GM19468 (cell line): ENCODE measurements around the gene MYCBP2.

Source experiments
- ATAC-seq: cut with Tn5 transposase; IDR thresholded peaks from one replicate; pipeline ENCODE4 v1.9.1; 2021; ENCODE audit warnings: mild to moderate bottlenecking, moderate library complexity, moderate number of reproducible peaks; ENCODE audit not compliant: unreplicated experiment; ENCODE audit errors: extremely low read depth

The MYCBP2 gene

DNA sequence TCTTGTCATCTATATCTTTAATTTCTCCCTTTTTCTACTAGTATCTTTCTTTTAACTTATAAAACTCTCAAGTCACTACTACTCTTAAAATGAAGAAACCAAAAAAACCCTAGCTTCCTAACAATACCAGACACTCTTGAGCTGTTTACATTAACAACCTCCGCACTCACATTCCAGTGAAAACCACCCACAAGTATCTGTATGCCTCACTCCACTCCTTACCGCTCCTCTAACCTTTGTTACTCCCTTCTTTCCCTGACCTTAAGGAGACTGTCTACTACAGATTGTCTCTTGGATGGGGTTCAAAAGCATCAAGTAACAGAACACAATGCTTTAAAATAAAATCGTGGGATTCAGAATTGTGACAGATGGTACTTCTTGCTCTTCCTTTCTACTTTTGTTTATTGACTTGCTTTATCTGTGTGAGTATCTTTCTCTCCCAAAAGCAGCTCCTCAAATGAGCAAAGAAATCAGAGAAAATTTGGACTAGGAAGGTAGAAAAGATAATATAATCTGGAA, 189.9 kb downstream of the MYCBP2 start:
- no peak for ATAC-seq

DNA sequence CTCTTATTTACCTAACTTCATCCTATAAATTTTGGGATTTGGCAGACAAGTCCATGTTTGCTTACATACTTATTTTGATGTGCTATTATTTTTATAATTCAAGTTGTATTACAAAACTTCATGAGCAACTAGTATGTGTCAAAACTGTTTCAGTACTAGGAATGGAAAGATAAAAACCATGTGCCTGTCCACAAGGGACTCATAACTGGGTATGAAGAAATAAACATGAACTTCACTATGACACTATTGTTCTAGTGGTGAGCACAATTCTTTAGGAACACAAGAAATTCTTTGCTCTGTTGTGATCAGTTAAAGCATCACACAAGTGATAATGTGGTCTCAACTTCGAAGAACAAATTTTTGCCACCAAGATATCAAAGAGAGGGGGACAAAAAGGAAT, 202.5 kb downstream of the MYCBP2 start:
- ATAC-seq = no peak

DNA sequence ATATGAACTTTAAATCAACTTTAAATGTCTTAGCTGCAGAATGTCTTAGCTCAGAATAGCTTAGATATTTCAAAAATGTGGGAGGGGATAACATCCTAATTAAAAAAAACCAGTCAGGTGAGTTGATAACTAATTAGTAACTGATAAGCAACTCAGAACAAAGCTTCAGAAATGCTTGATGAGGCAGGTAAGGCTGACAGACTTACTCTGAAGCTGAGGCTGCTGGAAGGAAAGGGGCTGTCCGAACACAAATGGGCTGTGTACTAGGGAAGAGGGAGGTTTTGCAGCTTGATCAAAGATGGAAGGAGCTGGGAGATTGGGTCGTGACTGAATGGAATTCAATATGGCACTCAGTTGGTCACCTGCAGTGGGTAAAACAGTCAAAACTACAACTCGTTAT, 208.8 kb downstream of the MYCBP2 start:
- no peak for ATAC-seq

DNA sequence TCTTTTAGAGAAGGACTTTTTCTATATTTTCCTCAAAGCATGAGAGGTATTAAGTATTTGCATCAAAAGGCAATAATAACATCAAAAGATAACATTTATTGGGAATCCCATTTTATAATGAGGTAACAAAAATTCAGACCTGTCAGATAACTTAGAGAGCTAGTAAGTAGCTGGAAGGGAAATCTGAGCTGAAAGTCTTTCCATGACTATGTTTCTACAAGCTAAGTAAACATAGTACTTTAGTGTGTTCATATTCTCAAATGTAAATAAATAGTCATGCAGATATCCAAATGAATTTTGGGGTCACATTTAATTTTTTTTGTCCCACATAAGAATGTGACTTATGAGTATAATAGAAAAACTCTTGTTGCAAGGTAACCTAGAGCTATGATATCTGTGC, 212.6 kb downstream of the MYCBP2 start:
- no peak for ATAC-seq

DNA sequence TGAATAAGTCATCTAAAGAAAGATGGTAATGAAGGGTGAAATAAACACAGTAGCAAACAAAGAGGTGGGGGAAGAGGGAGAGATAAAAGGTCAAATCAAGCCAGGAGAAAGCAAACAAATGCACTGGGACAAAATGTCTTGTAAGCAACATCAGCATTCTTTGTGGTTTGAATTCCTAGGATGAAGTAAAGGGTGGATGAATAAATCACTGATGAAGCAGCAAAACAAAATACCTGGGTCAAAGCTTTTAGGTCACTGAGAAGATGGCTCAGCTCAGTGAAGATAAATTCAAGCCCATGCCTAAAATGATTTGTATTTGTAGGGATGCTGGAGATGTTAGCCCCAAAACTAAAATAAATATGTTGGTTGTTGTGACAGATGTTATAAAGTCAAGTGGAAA, 213.4 kb downstream of the MYCBP2 start:
- ATAC-seq = no peak

DNA sequence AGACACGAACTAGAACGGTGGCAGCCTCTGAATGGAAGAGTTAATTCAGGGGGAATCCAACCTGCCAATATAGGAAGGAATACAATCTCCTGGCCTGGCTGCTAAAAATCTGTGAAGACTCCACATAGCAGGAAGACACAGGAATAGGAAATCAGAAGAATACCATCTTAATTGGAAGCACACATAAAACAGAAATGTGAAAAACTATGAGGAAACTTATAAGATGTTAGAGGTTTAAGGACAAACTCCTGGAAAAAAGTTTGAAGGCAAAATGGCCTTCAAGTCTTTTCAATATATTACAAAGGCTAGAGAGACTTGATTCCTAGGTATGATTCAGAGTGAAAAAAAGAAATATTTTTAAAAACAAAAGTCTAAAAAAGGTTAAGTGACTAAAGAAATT, 221.8 kb downstream of the MYCBP2 start:
- ATAC-seq = no peak

DNA sequence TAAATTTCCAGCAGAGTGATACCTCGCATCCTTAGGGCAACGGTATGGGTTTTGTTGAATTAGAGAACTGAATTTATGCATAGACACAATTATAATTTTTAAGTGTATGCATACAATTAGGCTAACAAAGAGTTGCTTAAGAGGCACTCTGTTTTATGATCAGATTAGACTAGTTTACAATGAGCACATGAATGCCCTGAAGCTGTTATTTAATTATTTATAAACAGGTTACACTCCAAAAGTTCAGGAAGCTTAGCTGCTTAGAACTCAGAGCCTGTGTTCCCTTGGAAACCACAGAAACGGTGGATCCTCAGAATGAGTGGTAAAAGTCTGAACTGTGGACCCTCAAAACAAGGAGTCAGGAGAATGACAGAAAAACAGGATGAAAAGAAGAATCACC, 227.5 kb downstream of the MYCBP2 start:
- no peak for ATAC-seq

DNA sequence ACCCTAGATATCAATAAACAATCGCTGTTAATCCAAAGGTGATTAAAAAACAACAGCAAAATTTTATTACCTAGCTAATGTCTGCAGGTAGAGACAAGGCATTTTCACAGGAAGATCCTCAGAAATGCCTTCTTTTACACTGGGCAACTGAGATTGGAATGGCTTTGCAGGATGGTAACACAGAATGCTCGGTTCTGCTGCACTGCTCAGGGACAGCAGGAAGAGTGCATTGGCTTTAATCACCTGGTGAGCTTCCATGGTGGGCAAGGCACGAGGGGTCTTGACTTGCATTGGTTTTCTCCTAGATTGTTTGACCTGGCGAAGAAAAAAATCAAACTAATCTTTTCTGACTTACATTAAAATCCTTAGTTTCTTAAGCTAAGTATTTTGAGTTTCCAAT, 231.6 kb downstream of the MYCBP2 start:
- ATAC-seq = no peak

DNA sequence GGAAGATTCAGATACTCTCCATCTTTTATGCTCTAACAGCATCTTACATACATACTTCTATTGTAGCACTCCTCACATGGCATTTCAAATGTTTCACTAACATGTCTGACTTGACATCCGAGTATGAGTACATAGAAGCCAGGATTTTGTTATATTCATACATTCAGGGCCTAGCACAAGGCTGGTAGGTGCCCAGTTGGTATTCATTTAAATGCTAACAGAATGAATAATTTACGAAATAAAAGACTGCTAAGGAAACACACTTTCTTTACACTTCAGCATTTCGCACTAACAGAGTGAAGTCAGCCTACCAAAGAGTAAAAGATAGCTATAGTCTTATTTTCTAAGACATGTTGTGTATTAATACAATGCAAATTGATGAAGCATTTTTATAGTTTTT, 232.1 kb downstream of the MYCBP2 start:
- ATAC-seq = no peak

DNA sequence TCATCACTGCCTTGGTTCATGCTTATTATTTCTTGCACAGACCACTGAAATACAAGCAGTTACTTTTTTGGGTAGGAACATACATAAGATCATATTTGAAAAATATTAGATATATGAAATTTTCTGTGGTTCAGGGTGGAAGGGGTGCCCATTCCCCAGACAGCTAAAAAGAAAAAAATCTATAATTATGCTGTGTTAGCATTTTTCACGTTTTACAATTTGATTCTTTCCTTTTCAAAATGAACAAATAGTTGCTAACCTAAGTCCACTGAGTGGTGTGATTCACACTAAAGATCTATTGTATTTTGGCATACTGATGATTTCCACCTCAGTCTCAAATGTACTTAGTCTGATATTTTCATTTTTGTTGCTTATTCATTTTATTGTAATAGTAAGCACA, 233.2 kb downstream of the MYCBP2 start:
- ATAC-seq = no peak

DNA sequence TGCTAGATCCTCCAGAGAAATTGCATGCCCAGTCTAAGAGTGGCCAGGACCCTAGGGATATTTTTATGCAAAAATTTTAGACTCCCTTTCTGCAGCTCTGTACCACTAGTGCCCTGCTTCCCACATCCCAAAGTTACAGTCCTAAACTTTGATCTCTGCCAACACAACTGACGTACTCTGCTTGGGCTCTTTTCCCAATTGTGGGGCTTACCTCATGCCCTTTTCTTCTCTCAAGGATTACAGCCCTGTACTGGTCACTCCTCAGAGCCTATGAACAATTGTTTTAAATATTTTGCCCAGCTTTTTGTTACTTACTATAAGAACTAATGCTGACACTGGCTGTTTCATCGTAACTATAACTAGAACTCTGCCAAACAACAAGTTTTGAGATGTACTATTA, 242.1 kb downstream of the MYCBP2 start:
- no peak for ATAC-seq

DNA sequence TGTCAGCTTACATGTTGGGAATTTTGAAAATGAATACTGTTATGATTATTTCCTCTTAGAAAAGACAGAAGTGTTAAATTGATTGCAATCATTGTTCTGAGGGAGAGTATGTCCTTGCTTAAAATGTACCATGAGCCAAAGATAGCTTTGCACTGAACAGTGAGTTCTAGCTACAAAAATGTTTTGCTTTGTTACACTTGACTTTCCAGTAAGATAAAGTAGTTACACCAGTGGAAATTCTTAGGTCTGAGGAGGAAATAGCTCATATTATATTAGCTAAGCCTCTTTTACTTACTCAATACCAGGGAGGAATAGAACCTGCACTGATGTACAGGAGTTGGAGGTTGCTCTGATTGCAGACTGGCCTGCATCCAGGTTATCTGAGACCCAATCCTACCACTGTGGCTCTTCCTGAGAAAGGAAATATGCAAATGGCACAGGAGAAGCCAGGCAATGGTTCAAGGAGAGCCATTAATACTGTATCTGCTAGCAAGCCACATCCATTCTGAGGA, 246.9 kb downstream of the MYCBP2 start:
- ATAC-seq = no peak

DNA sequence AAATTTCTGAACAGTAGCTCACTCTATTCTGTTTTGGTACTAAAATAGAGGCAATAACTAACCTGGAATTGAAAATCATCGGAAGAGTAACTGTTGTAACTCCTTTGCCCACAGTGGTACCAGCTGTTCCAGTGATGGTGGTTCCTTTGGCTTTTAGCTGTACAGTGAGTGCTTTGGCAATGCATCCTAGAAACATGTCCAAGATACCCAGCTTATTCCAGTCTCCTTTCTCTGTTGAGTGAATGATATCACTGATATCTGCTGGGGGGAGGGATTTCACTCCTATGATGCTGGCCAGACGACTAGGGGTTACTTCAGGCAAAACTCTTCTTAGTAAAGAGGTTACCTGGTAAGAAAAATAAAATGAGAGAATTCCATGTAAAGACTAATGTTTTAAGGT, 259.4 kb downstream of the MYCBP2 start:
- no peak for ATAC-seq

DNA sequence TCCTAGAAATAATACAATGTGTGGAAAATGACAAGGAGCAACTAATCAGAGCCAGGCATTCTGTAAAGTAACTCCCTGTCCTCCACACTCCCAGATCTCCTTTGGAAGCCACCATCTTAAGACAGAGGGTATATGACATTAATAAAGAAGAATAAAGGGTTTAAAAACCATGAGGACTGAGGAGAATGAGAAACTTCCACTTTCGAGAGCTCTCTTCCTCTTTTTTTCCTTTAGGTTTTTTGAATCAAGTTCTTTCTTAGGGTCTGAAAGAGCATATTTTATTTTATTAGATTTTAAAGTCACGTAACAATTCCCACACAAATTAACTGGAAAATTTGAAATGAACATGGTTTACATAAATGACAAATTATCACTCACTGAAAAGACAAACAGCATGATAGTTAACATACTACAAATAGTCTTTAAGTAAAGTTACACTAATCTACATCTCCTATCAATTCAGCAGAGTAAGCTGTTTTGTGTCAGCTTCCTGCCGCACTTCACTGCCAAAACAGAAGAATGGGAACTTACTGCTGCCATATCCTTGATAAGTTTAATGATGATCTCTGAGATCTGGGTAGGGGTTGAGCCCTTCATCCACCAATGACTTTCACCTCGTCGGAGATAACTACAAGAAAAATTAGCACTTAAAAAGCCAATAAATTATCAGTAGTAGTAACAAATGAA, 261.3 kb downstream of the MYCBP2 start:
- ATAC-seq = no peak

DNA sequence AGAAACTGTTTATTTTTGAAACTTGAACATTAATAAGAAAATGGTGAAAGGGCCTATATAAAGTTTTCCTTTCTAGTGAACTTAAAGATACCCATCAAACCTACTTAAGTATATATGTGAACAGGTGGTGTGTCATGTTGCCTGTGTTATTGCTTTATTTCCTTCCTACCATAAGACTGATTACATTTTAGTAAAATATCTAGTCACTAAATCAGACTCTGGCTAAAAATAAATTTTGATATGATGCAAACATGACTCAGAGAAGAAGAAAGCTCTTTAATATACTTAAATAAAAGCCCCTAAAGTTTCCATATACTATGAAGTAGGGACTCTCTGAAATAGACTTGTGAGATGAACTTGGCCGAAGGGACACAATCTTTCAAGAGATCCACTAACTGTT, 264.8 kb downstream of the MYCBP2 start:
- no peak for ATAC-seq

DNA sequence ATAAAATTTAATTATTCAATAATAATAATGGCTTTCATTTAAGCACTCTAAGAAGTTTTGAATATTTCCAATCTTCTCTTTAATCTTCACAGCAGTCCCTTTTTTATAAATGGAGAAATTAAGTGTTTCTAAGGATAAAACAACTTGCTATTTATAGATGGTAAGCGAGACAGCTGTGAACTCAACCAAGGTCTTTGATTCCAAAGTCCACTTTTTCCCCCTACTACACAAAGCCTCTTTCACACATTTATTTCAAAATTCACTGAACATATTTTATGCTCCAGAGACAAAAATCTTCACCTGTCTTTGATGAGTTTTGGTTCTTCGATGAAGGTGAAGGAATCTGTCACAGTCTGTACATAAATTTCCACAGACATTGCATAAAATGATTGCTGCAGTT, 265.5 kb downstream of the MYCBP2 start:
- ATAC-seq = no peak

DNA sequence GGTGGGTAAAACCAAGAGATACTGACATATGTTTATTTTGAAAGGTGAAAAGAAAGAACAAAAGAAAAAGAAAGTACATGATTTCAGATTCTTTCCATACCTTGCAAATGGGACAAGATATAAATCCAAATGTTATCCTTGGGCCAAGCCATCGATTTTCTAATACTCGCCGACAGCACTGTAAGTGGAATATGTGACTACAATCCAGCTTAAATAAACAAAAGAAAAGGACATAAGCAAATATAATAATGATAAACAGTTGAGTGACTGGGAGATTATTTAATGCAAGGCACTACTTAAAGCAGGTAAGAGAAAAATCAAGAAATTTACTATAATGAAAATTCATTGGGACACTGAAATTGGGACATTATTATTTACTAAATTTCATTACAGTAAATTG, 270.0 kb downstream of the MYCBP2 start:
- no peak for ATAC-seq

DNA sequence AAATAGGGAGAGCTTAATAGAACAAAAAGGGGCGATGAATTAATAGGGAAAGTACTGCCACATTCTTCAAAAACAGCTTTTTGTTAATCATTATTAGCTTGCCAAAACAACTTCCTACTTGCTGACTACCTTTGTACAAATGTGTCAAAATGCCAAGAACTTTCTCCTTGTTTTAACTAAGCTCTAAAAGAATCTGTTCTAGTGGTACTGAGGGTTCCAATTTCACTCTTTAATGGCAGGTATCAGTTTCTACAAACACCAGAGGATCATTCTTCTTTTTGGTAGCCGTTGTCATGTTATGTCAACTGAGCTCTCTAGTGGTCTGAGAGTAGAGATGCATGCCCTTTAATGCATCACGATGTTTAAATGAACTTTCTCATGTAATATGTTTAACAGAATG, 270.5 kb downstream of the MYCBP2 start:
- no peak for ATAC-seq

DNA sequence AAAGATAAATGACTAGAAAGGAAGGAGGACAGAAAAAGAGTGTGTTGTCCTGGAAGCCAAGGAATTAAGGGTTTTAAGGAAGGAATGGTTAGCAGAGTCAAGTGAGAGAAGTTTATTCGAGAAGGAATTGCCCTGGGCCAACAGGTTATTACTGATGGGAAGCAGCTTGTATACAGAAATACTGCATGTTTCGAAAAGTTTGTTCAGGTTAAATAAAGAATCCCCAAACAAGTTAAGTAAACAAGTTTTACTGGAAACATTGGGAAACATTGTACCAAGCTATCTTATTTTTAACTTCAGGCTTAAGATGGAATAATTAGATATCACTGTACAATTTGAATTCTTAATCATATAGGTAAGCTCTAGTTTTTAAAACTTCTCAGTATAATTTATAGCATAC, 271.7 kb downstream of the MYCBP2 start:
- ATAC-seq = no peak

DNA sequence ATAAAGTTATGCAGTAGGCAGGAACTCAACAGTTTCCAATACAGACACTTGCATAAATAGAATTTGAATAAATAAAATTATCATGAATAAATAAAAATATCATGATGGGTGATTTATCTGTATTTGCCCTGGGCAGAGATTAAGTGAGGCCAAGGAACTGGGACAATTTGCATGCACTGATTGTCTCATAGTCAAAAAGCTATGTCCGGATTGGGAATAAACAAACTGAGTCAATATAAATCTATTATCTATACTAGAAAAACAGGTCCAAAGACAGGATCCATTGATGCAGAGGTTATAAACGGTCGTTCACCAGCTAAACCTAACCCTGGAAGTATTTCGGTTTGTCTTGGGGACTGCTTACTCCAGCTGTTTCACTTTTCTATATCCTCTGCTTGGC, 273.7 kb downstream of the MYCBP2 start:
- ATAC-seq = no peak

DNA sequence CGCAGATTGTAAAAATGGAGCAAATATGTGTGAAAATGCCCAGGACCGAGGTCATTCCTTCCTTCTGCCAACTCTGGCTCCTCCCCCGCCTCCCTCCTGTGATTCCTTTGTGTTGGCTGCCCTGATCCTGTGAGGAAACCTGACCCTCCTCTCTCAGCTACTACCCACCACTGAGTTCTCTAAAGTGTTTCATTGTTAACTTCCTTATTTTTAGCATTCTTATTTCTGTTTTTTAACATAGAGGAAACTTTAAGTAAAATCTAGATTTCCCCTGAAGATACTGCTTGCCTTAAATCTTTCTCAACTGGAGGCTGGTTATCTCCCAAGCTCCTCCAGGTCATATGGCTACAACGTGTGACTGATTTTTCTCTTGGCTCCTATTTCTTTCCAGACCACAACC, 278.2 kb downstream of the MYCBP2 start:
- ATAC-seq = no peak

DNA sequence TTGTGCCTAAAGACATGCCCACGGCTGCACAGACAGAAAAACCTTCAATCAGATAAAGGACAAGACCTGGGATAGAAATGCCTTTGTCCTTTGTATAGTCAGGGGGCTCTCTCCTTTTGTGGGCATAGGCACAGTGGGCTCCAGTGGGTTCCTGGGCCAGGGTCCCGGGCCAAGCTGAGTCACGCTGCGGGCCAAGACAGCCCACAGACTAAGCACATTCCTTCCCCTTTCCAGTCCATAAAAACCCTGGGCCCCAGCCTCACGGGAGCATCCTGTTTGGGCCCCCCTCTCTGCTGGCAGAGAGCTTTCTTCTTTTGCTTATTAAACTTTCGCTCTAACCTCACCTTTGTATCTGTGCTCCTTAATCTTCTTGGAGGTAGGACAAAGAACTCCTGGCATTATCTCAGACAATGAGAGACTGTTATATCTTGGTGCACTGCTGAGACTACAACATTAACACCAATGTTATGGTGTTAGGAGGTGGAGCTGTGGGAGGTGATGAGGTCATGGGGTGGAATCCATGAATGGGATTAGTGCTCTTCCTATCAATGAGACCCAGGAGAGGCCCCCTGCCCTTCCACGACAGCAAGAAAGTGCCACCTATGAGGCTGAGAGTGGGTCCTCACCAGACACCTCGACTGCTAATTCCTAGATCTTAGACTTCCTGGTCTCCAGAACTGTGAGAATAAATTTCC, 279.1 kb downstream of the MYCBP2 start:
- ATAC-seq = no peak
